ENCODE results near the gene SDC1.

DNA sequence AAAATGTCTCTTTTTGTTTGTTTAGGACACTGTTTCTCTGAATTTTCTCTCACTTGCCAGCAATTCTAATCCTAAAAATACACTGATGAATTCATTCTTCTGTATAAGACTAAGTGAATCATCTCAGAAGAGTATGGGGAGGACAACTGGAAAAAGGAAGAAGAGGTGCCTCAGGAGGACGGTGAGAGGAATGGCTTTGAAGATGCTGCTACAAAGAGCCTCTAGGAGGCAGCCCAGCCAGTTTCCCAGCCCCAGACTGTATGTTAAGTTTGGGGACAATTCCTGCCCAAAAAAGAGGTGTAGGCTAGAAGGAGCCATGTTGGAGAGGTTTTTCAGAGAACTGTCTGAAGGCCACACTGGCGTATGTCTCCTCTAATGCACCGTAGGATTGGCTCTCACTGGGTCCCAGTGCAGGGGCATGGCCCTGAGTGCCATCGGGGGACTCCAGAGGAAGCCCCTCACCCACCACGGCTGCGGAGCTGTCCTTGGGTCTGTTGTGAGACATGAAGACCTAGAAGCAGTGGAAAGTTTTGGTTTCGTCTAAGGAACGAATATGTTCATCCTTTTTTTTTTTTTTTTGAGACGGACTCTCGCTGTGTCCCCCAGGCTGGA lies 3.1 kb upstream of the SDC1 start:
- TF ChIP-seq, protein P1, sequence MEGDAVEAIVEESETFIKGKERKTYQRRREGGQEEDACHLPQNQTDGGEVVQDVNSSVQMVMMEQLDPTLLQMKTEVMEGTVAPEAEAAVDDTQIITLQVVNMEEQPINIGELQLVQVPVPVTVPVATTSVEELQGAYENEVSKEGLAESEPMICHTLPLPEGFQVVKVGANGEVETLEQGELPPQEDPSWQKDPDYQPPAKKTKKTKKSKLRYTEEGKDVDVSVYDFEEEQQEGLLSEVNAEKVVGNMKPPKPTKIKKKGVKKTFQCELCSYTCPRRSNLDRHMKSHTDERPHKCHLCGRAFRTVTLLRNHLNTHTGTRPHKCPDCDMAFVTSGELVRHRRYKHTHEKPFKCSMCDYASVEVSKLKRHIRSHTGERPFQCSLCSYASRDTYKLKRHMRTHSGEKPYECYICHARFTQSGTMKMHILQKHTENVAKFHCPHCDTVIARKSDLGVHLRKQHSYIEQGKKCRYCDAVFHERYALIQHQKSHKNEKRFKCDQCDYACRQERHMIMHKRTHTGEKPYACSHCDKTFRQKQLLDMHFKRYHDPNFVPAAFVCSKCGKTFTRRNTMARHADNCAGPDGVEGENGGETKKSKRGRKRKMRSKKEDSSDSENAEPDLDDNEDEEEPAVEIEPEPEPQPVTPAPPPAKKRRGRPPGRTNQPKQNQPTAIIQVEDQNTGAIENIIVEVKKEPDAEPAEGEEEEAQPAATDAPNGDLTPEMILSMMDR (IDR thresholded peaks at IDR 0.05): no peak
- TF ChIP-seq POLR2A (IDR thresholded peaks at IDR 0.05) (no peak), EP300 (IDR thresholded peaks at IDR 0.05) (no peak)

All from ovary (tissue), 3 donors.